ENCODE results near the gene YWHAG. TPM values are rescaled to one million over a fixed set of nuclear protein-coding genes. Genes with fewer than 3 reads are reported as not detected.

Gene YWHAG
- total and polyA plus RNA-seq, 9 of the 15 experiments (the other 6 are each of a cell fraction or from before 2014, with no cell fraction given), result 30.4 to 246 (median 94.5) TPM

- FAIRE-seq (no peak), ATAC-seq (no peak), DNase-seq (ENCODE audit: extremely low read depth in 1 of 4, low spot score in 3 of 4) (no peak)
- Histone ChIP-seq H3K27ac (ENCODE audit: extremely low read depth, low read depth, low read length) (no peak overlapping the region), H3K4me2 (ENCODE audit: insufficient read depth, low read length) (no peak overlapping the region), H3K27me3 (ENCODE audit: control insufficient read depth in 2 of 2, insufficient read depth in 2 of 2, low read length in 2 of 2) (no peaks in the 10 kb centered on the region), H2AFZ (ENCODE audit: low read depth, low read length) (no peak overlapping the region), H3K9ac (ENCODE audit: insufficient read depth in 1 of 2, low read depth in 2 of 2, low read length in 2 of 2) (peak overlapping the region in 1 of 2 experiments; percentile 82; a peak in 2 of 4 replicates), H3K9me1 (ENCODE audit: control insufficient read depth, insufficient read depth, low read length) (no peaks in the 10 kb centered on the region), H3K4me3 (no peak overlapping the region), H3K79me2 (ENCODE audit: control insufficient read depth, insufficient read depth, low read length) (0 out of 3 replicates have a peak, but pooled peaks cover 2% of the 10 kb centered on the region), H3K4me1 (replicated peaks in 1 of 2; ENCODE audit: control insufficient read depth in 2 of 2, insufficient read depth in 2 of 2, low read length in 2 of 2) (peaks cover 55 to 60% of the 10 kb centered on the region in 2 experiments), H4K20me1 (replicated peaks; ENCODE audit: control insufficient read depth, insufficient read depth, low read length) (no peaks in the 10 kb centered on the region), H3K9me3 (replicated peaks; ENCODE audit: control insufficient read depth, insufficient read depth, low read depth, low read length) (no peaks in the 10 kb centered on the region), H3K36me3 (ENCODE audit: control insufficient read depth, insufficient read depth, low read length) (no peaks in the 10 kb centered on the region)
- in situ Hi-C loops (cut with MboI) (no loop called here), intact Hi-C loops (cut with micrococcal nuclease) (no loop called here)
- CTCF ChIA-PET (ENCODE audit: low intra/inter-chr PET ratio), result no interaction called here
- no TSS peak for BruUV-seq (replicated peaks)
- WGBS (ENCODE audit: insufficient coverage, low coverage, missing lambda C conversion rate), result 89% methylated on average over 9 of the region's 9 CpGs
- POLR2A ChIA-PET, result interaction anchor here (0.6 to 1.5 kb wide), 5 partner anchors 9 to 54 kb away, joined by 3 to 5 read pairs (median 3); no protein-coding TSS in a partner anchor
- no peak for TF ChIP-seq MECOM (CRISPR knock-in tag; IDR thresholded peaks at IDR 0.05)
- TF ChIP-seq EZH2 (IDR thresholded peaks at IDR 0.05; ENCODE audit: borderline replicate concordance, low read depth, low read length), result no peak
- TF ChIP-seq ZNF639 (CRISPR knock-in tag; conservative IDR thresholded peaks at IDR 0.05 in 1 of 2, IDR thresholded peaks at IDR 0.05 in 1 of 2), result no peak
- no peak for TF ChIP-seq PCBP1 (IDR thresholded peaks at IDR 0.05; ENCODE audit: low read depth, low read length, poor library complexity, severe bottlenecking)
- TF ChIP-seq IRF1 (CRISPR knock-in tag; IDR thresholded peaks at IDR 0.05; ENCODE audit: borderline replicate concordance), result no peak
- no peak for TF ChIP-seq TGIF2 (CRISPR knock-in tag; IDR thresholded peaks at IDR 0.05)
- no peak for TF ChIP-seq PPARD (CRISPR knock-in tag; IDR thresholded peaks at IDR 0.05)
- TF ChIP-seq BHLHE40 (IDR thresholded peaks at IDR 0.05; ENCODE audit: low read length), result no peak
- no peak for TF ChIP-seq HNRNPH1 (optimal IDR thresholded peaks at IDR 0.05; ENCODE audit: low read depth, low read length)
- no peak for TF ChIP-seq MBD2 (IDR thresholded peaks at IDR 0.05; ENCODE audit: borderline replicate concordance, low read depth)
- no peak for TF ChIP-seq SIX5 (IDR thresholded peaks at IDR 0.05; ENCODE audit: borderline replicate concordance in 1 of 2, insufficient read depth in 1 of 2, low read depth in 1 of 2, low read length in 2 of 2)
- no peak for TF ChIP-seq ZKSCAN3 (CRISPR knock-in tag; IDR thresholded peaks at IDR 0.05)
Measured at GRCh38 chr7:76375251-76375650, 16.5 kb upstream of the YWHAG start.
